Neuron (in vitro differentiated cells): ENCODE results near the gene CELSR2.

Source experiments
- H2AFZ ChIP-seq: one replicate; pipeline ENCODE4 v1.6.1; 2013; ENCODE audit warnings: low read depth, mild to moderate bottlenecking, inconsistent platforms, low read length, moderate library complexity
- H3K27me3 ChIP-seq: one replicate; pipeline ENCODE4 v1.6.1; 2013; ENCODE audit warnings: low read length; ENCODE audit not compliant: insufficient read depth
- H3K36me3 ChIP-seq: one replicate; pipeline ENCODE4 v1.6.1; 2013; ENCODE audit warnings: low read length; ENCODE audit not compliant: insufficient read depth
- H3K4me1 ChIP-seq: one replicate; pipeline ENCODE4 v1.6.1; 2013; ENCODE audit warnings: low read length; ENCODE audit not compliant: insufficient read depth
- H3K4me3 ChIP-seq: 2 replicates; pipeline ENCODE4 v1.5.1; 2013; ENCODE audit warnings: mild to moderate bottlenecking, low read length, moderate library complexity
- H3K9me3 ChIP-seq: one replicate; pipeline ENCODE4 v1.6.1; 2013; ENCODE audit warnings: low read length

The CELSR2 gene

DNA sequence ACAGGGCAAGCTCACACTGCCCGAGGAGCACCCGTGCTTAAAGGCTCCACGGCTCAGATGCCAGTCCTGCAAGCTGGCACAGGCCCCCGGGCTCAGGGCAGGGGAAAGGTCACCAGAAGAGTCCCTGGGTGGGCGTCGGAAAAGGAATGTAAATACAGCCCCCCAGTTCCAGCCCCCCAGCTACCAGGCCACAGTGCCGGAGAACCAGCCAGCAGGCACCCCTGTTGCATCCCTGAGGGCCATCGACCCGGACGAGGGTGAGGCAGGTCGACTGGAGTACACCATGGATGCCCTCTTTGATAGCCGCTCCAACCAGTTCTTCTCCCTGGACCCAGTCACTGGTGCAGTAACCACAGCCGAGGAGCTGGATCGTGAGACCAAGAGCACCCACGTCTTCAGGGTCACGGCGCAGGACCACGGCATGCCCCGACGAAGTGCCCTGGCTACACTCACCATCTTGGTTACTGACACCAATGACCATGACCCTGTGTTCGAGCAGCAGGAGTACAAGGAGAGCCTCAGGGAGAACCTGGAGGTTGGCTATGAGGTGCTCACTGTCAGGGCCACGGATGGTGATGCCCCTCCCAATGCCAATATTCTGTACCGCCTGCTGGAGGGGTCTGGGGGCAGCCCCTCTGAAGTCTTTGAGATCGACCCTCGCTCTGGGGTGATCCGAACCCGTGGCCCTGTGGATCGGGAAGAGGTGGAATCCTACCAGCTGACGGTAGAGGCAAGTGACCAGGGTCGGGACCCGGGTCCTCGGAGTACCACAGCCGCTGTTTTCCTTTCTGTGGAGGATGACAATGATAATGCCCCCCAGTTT lies 1.3 kb downstream of the CELSR2 start:
- H3K4me3 ChIP-seq: peak overlapping the region; percentile 59
- peaks cover 20% of the 10 kb centered on the region for H3K9me3 ChIP-seq
- peaks cover 23% of the 10 kb centered on the region for H3K36me3 ChIP-seq
- H3K4me1 ChIP-seq: peaks cover 59% of the 10 kb centered on the region
- H3K27me3 ChIP-seq: no peaks in the 10 kb centered on the region
- no peak overlapping the region for H2AFZ ChIP-seq

- H3K36me3 ChIP-seq: peaks cover 28% of the 10 kb centered on the region
- H2AFZ ChIP-seq: no peak overlapping the region
- no peaks in the 10 kb centered on the region for H3K27me3 ChIP-seq
- peaks cover 67% of the 10 kb centered on the region for H3K4me1 ChIP-seq
- H3K9me3 ChIP-seq: peaks cover 20% of the 10 kb centered on the region
- H3K4me3 ChIP-seq: no peak overlapping the region
These were observed 2.2 kb downstream of the CELSR2 start for GRCh38 chr1:109251277-109252166.

DNA sequence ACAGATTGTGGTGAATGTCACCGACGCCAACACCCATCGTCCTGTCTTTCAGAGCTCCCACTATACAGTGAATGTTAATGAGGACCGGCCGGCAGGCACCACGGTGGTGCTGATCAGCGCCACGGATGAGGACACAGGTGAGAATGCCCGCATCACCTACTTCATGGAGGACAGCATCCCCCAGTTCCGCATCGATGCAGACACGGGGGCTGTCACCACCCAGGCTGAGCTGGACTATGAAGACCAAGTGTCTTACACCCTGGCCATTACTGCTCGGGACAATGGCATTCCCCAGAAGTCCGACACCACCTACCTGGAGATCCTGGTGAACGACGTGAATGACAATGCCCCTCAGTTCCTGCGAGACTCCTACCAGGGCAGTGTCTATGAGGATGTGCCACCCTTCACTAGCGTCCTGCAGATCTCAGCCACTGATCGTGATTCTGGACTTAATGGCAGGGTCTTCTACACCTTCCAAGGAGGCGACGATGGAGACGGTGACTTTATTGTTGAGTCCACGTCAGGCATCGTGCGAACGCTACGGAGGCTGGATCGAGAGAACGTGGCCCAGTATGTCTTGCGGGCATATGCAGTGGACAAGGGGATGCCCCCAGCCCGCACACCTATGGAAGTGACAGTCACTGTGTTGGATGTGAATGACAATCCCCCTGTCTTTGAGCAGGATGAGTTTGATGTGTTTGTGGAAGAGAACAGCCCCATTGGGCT lies 3.0 kb downstream of the CELSR2 start:
- peaks cover 71% of the 10 kb centered on the region for H3K4me1 ChIP-seq
- H3K9me3 ChIP-seq: peaks cover 20% of the 10 kb centered on the region
- H2AFZ ChIP-seq: no peak overlapping the region
- H3K4me3 ChIP-seq: no peak overlapping the region
- no peaks in the 10 kb centered on the region for H3K27me3 ChIP-seq
- peaks cover 28% of the 10 kb centered on the region for H3K36me3 ChIP-seq

GRCh38 chr1:109252893-109253802 lies 3.8 kb downstream of the CELSR2 start:
- peak overlapping the region; percentile 45 for H3K4me3 ChIP-seq
- peaks cover 79% of the 10 kb centered on the region for H3K4me1 ChIP-seq
- peaks cover 31% of the 10 kb centered on the region for H3K36me3 ChIP-seq
- no peaks in the 10 kb centered on the region for H3K27me3 ChIP-seq
- H2AFZ ChIP-seq: no peak overlapping the region
- peaks cover 20% of the 10 kb centered on the region for H3K9me3 ChIP-seq

DNA sequence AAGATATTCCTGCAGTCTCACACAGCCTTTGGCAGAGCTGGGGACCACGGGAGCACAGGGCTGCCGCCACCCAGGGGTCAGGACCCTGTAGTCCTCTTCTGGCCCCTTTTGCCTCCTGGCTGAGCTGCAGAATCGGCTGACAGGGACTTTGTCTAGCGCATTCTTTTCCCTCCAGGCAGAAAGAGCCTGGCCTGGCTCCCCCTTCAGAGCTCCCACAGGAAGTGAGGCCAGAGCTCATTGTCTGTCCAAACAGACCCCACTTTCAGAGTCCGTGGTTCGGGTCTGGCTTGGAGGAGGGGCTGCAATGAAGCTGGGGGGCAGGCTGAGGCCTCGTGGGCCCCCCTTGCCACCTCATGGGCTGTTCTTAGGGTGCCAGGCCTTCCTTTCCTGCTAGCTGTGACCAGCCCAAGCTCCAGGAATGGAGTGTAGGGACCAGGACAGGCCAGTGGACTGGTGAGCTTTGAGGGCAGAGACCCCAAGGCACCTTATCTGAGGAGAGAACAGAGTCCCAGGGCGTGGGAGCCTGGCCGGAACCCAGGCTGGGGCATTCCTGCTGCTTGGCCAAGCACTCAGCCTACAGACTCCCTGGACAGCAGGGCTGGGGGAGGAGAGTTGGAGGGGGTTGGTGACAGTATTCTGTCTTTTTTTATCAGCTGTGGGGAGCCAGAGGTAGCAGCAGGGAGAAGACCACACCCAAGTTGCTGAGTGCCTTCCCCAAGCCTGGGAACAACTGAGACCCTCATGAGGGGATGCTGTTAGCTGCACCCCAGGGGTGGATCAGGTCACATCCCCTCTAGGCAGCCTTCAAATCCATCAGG lies 4.7 kb downstream of the CELSR2 start:
- peak overlapping the region; percentile 45 for H3K4me3 ChIP-seq
- peaks cover 20% of the 10 kb centered on the region for H3K9me3 ChIP-seq
- H2AFZ ChIP-seq: no peak overlapping the region
- H3K27me3 ChIP-seq: no peaks in the 10 kb centered on the region
- H3K4me1 ChIP-seq: peaks cover 81% of the 10 kb centered on the region
- H3K36me3 ChIP-seq: peaks cover 40% of the 10 kb centered on the region

GRCh38 chr1:109254621-109255096 lies 5.3 kb downstream of the CELSR2 start:
- H2AFZ ChIP-seq: no peak overlapping the region
- peaks cover 20% of the 10 kb centered on the region for H3K9me3 ChIP-seq
- no peaks in the 10 kb centered on the region for H3K27me3 ChIP-seq
- H3K36me3 ChIP-seq: peaks cover 43% of the 10 kb centered on the region
- H3K4me1 ChIP-seq: peaks cover 85% of the 10 kb centered on the region
- peak overlapping the region; percentile 45 for H3K4me3 ChIP-seq

GRCh38 chr1:109255097-109255651 lies 5.8 kb downstream of the CELSR2 start:
- Histone ChIP-seq H3K27me3 (no peaks in the 10 kb centered on the region), H3K36me3 (peaks cover 43% of the 10 kb centered on the region), H3K4me1 (peaks cover 88% of the 10 kb centered on the region), H3K4me3 (peak overlapping the region; percentile 45), H2AFZ (no peak overlapping the region), H3K9me3 (peaks cover 20% of the 10 kb centered on the region)

DNA sequence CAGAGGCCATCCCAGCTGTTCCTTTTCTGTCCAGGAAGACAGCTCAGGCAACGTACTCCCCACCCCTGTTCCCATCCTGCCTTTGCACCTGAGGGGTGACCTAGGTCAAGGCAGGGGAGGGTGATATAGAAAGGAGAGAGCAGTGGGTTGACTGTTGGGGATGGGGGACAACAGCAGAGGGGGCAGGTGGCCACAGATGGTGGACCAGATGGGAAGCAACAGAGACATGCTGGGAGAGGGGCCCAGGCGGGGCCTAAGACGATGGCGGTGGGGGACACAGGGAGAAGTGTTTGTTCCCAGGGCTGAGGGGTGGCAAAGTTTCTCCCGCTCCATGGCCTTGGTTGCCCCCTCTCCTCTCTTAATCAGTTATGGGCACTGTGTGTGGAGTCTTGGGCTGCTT lies 6.3 kb downstream of the CELSR2 start:
- H3K27me3 ChIP-seq: no peaks in the 10 kb centered on the region
- peaks cover 18% of the 10 kb centered on the region for H3K9me3 ChIP-seq
- H3K4me3 ChIP-seq: peak overlapping the region; percentile 45
- H2AFZ ChIP-seq: no peak overlapping the region
- H3K36me3 ChIP-seq: peaks cover 45% of the 10 kb centered on the region
- peaks cover 88% of the 10 kb centered on the region for H3K4me1 ChIP-seq

DNA sequence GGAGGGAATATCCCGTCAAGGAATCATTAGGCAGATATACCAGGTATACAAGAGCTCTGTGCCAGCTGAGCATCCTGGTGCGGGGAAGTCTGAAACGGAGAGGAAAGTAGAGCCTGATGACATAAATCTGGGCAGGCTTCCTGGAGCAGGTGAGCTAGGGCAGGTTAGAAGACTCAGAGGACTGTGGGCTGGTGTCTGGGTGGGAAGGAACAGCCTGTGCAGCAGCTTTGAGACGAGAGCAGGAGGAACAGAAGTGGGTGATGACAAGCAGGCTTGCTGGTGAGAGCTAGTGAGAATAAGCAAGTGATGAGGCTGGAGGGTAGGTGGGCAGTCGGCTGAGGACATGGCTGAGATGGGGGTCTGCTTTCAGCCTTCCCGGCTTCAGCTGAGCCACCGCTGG lies 6.7 kb downstream of the CELSR2 start:
- no peak overlapping the region for H2AFZ ChIP-seq
- no peaks in the 10 kb centered on the region for H3K27me3 ChIP-seq
- H3K4me3 ChIP-seq: no peak overlapping the region
- peaks cover 14% of the 10 kb centered on the region for H3K9me3 ChIP-seq
- peaks cover 45% of the 10 kb centered on the region for H3K36me3 ChIP-seq
- H3K4me1 ChIP-seq: peaks cover 88% of the 10 kb centered on the region

DNA sequence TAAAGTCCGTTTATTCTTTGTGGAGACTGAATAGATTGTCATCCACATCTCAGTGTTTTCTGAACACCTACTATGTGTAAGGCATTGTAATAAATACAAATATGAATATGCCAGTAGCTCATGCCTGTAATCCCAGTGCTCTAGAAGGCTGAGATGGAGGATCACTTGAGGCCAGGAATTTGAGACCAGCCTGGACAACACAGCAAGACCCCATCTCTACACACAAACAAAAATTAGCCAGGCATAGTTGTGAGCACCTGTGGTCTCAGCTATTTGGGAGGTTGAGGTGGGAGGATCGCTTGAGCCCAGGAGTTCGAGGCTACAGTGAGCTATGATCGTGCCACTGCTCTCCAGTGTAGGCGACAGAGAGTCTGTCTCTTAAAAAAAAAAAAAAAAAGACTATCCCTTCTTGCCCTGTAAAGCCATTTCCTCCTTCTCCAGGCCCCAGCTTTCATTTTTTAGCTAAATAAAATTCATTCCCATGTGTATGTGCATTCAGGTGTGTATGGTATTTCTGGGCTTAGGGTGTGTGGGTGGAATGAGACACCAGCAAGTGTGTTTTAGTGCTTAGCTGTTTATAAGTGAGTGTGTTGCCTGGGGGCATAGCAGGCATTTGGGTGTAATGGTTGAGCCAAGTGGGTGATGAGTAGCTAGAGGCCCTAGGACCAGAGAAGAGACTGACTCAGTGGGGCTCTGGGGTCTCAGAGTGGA lies 7.8 kb downstream of the CELSR2 start:
- Histone ChIP-seq H3K9me3 (peaks cover 4% of the 10 kb centered on the region), H3K4me1 (peaks cover 85% of the 10 kb centered on the region), H3K36me3 (peaks cover 45% of the 10 kb centered on the region), H2AFZ (no peak overlapping the region), H3K4me3 (no peak overlapping the region), H3K27me3 (no peaks in the 10 kb centered on the region)
